Amygdala (tissue), 56 donors: ENCODE measurements around the gene STPG1.

Experiments
- DNase-seq, 56 donors: peaks; one replicate each; lab custom pipeline; 2025; lab: John Stamatoyannopoulos, UW

The STPG1 gene

GRCh38 chr1:24347159-24347934 lies 66.2 kb downstream of the STPG1 start:
- no peak for DNase-seq

- no peak for DNase-seq
These were observed 68.2 kb downstream of the STPG1 start for GRCh38 chr1:24345334-24345733.

- no peak for DNase-seq
These were observed 69.4 kb downstream of the STPG1 start for GRCh38 chr1:24344090-24344742.

- no peak for DNase-seq
These were observed 70.0 kb downstream of the STPG1 start for GRCh38 chr1:24343412-24344089.

GRCh38 chr1:24341260-24341659 lies 72.3 kb downstream of the STPG1 start:
- no peak for DNase-seq

GRCh38 chr1:24340770-24341169 lies 72.8 kb downstream of the STPG1 start:
- no peak for DNase-seq

GRCh38 chr1:24339996-24340395 lies 73.6 kb downstream of the STPG1 start:
- DNase-seq: no peak

GRCh38 chr1:24338447-24338846 lies 75.1 kb downstream of the STPG1 start:
- no peak for DNase-seq

GRCh38 chr1:24337455-24337854 lies 76.1 kb downstream of the STPG1 start:
- no peak for DNase-seq

- no peak for DNase-seq
These were observed 77.5 kb downstream of the STPG1 start for GRCh38 chr1:24336075-24336474.

GRCh38 chr1:24331961-24332673 lies 81.5 kb downstream of the STPG1 start:
- no peak for DNase-seq

- DNase-seq: no peak
These were observed 83.6 kb downstream of the STPG1 start for GRCh38 chr1:24329797-24330543.

- no peak for DNase-seq
These were observed 84.3 kb downstream of the STPG1 start for GRCh38 chr1:24329331-24329730.

GRCh38 chr1:24327891-24328290 lies 85.7 kb downstream of the STPG1 start:
- DNase-seq: no peak

- no peak for DNase-seq
These were observed 86.1 kb downstream of the STPG1 start for GRCh38 chr1:24327486-24327885.

GRCh38 chr1:24325587-24326449 lies 87.8 kb downstream of the STPG1 start:
- DNase-seq: no peak

- DNase-seq: no peak
These were observed 88.7 kb downstream of the STPG1 start for GRCh38 chr1:24324903-24325302.

- no peak for DNase-seq
These were observed 90.3 kb downstream of the STPG1 start for GRCh38 chr1:24323281-24323680.

- peak in 7 of 56 donors; percentile 6 to 28 (median 14) for DNase-seq
These were observed 91.0 kb downstream of the STPG1 start for GRCh38 chr1:24322470-24323177.
